GM19328 (cell line): Measurements from ENCODE around the gene TMBIM1.
"Not testable (repeated sequence)": the region's sequence is repeated elsewhere in the genome, so short reads cannot be mapped to it uniquely, and the experiment has no call there.

ENCODE experiments used
- ATAC-seq: cut with Tn5 transposase; IDR thresholded peaks from one replicate; pipeline ENCODE4 v1.9.1; 2021; ENCODE audit warnings: mild to moderate bottlenecking, moderate library complexity; ENCODE audit not compliant: unreplicated experiment

Gene TMBIM1

GRCh38 chr2:218273214-218273907 lies 18.9 kb downstream of the TMBIM1 start:
- ATAC-seq = not testable (repeated sequence)

GRCh38 chr2:218272531-218273212 lies 19.6 kb downstream of the TMBIM1 start:
- no peak for ATAC-seq

- no peak for ATAC-seq
These were observed 20.3 kb downstream of the TMBIM1 start for GRCh38 chr2:218271865-218272530.

- no peak for ATAC-seq
These were observed 20.9 kb downstream of the TMBIM1 start for GRCh38 chr2:218271487-218271797.

- no peak for ATAC-seq
These were observed 21.4 kb downstream of the TMBIM1 start for GRCh38 chr2:218270721-218271486.

GRCh38 chr2:218269900-218270720 lies 22.2 kb downstream of the TMBIM1 start, which contains the start of the genes AAMP and PNKD:
Gene AAMP, minus strand, starts transcription at chr2:218270137. Its CDS starts 51 bp downstream, at chr2:218270086.
Gene PNKD, plus strand, starts transcription at chr2:218270519. Its CDS starts 17 bp downstream, at chr2:218270536.
- peak; percentile 91 for ATAC-seq

GRCh38 chr2:218267259-218267658 lies 25.0 kb downstream of the TMBIM1 start:
- ATAC-seq = no peak

GRCh38 chr2:218266316-218266979 lies 25.9 kb downstream of the TMBIM1 start:
- no peak for ATAC-seq

GRCh38 chr2:218265626-218266025 lies 26.7 kb downstream of the TMBIM1 start:
- no peak for ATAC-seq

GRCh38 chr2:218264773-218265561 lies 27.3 kb downstream of the TMBIM1 start:
- no peak for ATAC-seq

GRCh38 chr2:218263817-218264641 lies 28.3 kb downstream of the TMBIM1 start:
- no peak for ATAC-seq

GRCh38 chr2:218262631-218263586 lies 29.4 kb downstream of the TMBIM1 start:
- ATAC-seq = no peak

- no peak for ATAC-seq
These were observed 30.1 kb downstream of the TMBIM1 start for GRCh38 chr2:218262237-218262600.

GRCh38 chr2:218261423-218262236 lies 30.7 kb downstream of the TMBIM1 start:
- no peak for ATAC-seq

- no peak for ATAC-seq
These were observed 31.4 kb downstream of the TMBIM1 start, which contains the start of gene GPBAR1 for GRCh38 chr2:218260742-218261422. Gene GPBAR1, plus strand, starts transcription at chr2:218261015. Its CDS starts 1,710 bp downstream, at chr2:218262725.

GRCh38 chr2:218260166-218260565 lies 32.1 kb downstream of the TMBIM1 start:
- no peak for ATAC-seq
